ENCODE data around the gene VASH2.

The VASH2 gene

GRCh38 chr1:212945463-212946160 lies 4.7 kb upstream of the VASH2 start:
- TF ChIP-seq EZH2 (IDR thresholded peaks at IDR 0.05; ENCODE audit: borderline replicate concordance, low read length): no peak
- TF ChIP-seq, protein P1, sequence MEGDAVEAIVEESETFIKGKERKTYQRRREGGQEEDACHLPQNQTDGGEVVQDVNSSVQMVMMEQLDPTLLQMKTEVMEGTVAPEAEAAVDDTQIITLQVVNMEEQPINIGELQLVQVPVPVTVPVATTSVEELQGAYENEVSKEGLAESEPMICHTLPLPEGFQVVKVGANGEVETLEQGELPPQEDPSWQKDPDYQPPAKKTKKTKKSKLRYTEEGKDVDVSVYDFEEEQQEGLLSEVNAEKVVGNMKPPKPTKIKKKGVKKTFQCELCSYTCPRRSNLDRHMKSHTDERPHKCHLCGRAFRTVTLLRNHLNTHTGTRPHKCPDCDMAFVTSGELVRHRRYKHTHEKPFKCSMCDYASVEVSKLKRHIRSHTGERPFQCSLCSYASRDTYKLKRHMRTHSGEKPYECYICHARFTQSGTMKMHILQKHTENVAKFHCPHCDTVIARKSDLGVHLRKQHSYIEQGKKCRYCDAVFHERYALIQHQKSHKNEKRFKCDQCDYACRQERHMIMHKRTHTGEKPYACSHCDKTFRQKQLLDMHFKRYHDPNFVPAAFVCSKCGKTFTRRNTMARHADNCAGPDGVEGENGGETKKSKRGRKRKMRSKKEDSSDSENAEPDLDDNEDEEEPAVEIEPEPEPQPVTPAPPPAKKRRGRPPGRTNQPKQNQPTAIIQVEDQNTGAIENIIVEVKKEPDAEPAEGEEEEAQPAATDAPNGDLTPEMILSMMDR (IDR thresholded peaks at IDR 0.05; ENCODE audit: low read length): no peak
- H2AFZ ChIP-seq (ENCODE audit: low read length): no peak overlapping the region
- no peak overlapping the region for H3K4me3 ChIP-seq (ENCODE audit: low read depth, low read length, poor library complexity, severe bottlenecking)
- H3F3A ChIP-seq (ENCODE audit: insufficient read depth, low read length): no peaks in the 10 kb centered on the region
- H3K9ac ChIP-seq (ENCODE audit: low read length): no peak overlapping the region
- no peak overlapping the region for H3K27ac ChIP-seq (ENCODE audit: low read depth, low read length, poor library complexity, severe bottlenecking)
- no peaks in the 10 kb centered on the region for H3K36me3 ChIP-seq (ENCODE audit: insufficient read depth, low read length)
- no peaks in the 10 kb centered on the region for H4K20me1 ChIP-seq (ENCODE audit: insufficient read depth, low read length)
- H3K4me1 ChIP-seq (ENCODE audit: insufficient read depth, low read length, severe bottlenecking): no peaks in the 10 kb centered on the region
- no peak overlapping the region for H3K4me2 ChIP-seq (ENCODE audit: low read length)
- no peaks in the 10 kb centered on the region for H3K79me2 ChIP-seq (ENCODE audit: insufficient read depth, low read length)
- H3K9me2 ChIP-seq (ENCODE audit: low read depth, low read length): no peaks in the 10 kb centered on the region
- peaks cover 6% of the 10 kb centered on the region; the same call in 1 of the 2 replicates for H3K27me3 ChIP-seq (ENCODE audit: insufficient read depth, low read length)
- H3K9me3 ChIP-seq (ENCODE audit: low read length): no peaks in the 10 kb centered on the region

DNA sequence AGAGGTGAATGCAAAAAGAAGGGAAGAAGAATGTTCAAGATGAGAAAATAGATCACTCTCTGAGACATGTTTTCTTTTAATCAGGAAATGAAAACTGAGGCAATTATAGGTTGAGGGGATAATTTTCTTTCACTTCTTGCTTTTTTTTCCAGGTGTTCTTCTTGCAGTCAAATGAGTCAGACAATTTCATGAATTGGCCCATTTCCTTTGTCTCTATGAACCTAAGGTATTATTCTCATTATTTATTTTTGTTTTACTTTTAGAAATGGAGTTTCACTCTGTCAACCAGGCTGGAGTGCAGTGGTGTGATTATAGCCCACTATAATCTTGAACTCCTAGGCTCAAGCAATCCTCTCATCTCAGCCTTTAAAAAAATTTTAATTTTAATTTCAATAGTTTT lies 3.5 kb upstream of the VASH2 start:
- Histone ChIP-seq H3K27ac (ENCODE audit: low read depth, low read length, poor library complexity, severe bottlenecking) (no peak overlapping the region), H3K79me2 (ENCODE audit: insufficient read depth, low read length) (no peaks in the 10 kb centered on the region), H3K27me3 (ENCODE audit: insufficient read depth, low read length) (peaks cover 6% of the 10 kb centered on the region; the same call in 1 of the 2 replicates), H2AFZ (ENCODE audit: low read length) (no peak overlapping the region), H3K4me3 (ENCODE audit: low read depth, low read length, poor library complexity, severe bottlenecking) (no peak overlapping the region), H3F3A (ENCODE audit: insufficient read depth, low read length) (no peaks in the 10 kb centered on the region), H3K4me1 (ENCODE audit: insufficient read depth, low read length, severe bottlenecking) (no peaks in the 10 kb centered on the region), H4K20me1 (ENCODE audit: insufficient read depth, low read length) (no peaks in the 10 kb centered on the region), H3K9me3 (ENCODE audit: low read length) (no peaks in the 10 kb centered on the region), H3K9me2 (ENCODE audit: low read depth, low read length) (no peaks in the 10 kb centered on the region), H3K9ac (ENCODE audit: low read length) (no peak overlapping the region), H3K4me2 (ENCODE audit: low read length) (no peak overlapping the region), H3K36me3 (ENCODE audit: insufficient read depth, low read length) (no peaks in the 10 kb centered on the region)
- no peak for TF ChIP-seq EZH2 (IDR thresholded peaks at IDR 0.05; ENCODE audit: borderline replicate concordance, low read length)

GRCh38 chr1:212949771-212950170 lies 570 bp upstream of the VASH2 start:
- H3K4me3 ChIP-seq (ENCODE audit: low read depth, low read length, poor library complexity, severe bottlenecking): no peak overlapping the region
- no peak overlapping the region for H3K9ac ChIP-seq (ENCODE audit: low read length)
- no peaks in the 10 kb centered on the region for H3F3A ChIP-seq (ENCODE audit: insufficient read depth, low read length)
- H3K4me1 ChIP-seq (ENCODE audit: insufficient read depth, low read length, severe bottlenecking): no peaks in the 10 kb centered on the region
- H3K27me3 ChIP-seq (ENCODE audit: insufficient read depth, low read length): peaks cover 10% of the 10 kb centered on the region; the same call in 1 of the 2 replicates
- H3K9me2 ChIP-seq (ENCODE audit: low read depth, low read length): no peaks in the 10 kb centered on the region
- no peaks in the 10 kb centered on the region for H3K36me3 ChIP-seq (ENCODE audit: insufficient read depth, low read length)
- no peaks in the 10 kb centered on the region for H4K20me1 ChIP-seq (ENCODE audit: insufficient read depth, low read length)
- H3K79me2 ChIP-seq (ENCODE audit: insufficient read depth, low read length): no peaks in the 10 kb centered on the region
- no peak overlapping the region for H3K27ac ChIP-seq (ENCODE audit: low read depth, low read length, poor library complexity, severe bottlenecking)
- no peak overlapping the region for H2AFZ ChIP-seq (ENCODE audit: low read length)
- TF ChIP-seq EZH2 (IDR thresholded peaks at IDR 0.05; ENCODE audit: borderline replicate concordance, low read length): no peak
- TF ChIP-seq, protein P1 (IDR thresholded peaks at IDR 0.05; ENCODE audit: low read length): no peak
- H3K4me2 ChIP-seq (ENCODE audit: low read length): no peak overlapping the region
- H3K9me3 ChIP-seq (ENCODE audit: low read length): no peaks in the 10 kb centered on the region

Measured in OCI-LY1 (cell line).